Central memory CD8-positive, alpha-beta T cell (primary cell): ENCODE measurements around the gene STRN.

Experiments used
- ATAC-seq: fragments of 150-1000 bp; cut with Tn5 transposase; replicated peaks from 2 replicates; pipeline ENCODE4 v1.10.0; 2022; ENCODE audit warnings: mild to moderate bottlenecking, moderate FRiP score, moderate number of reproducible peaks; ENCODE audit not compliant: poor library complexity, severe bottlenecking; ENCODE audit errors: extremely low read depth
- DNase-seq, 2 donors: peaks; one replicate each; pipeline ENCODE4 v3.0.0; 2021; ENCODE audit warnings: low spot score in 2 of 2
- H3K27ac Mint-ChIP-seq: one replicate; pipeline ENCODE4 v1.8.0; 2022; ENCODE audit warnings: low read depth, mild to moderate bottlenecking, moderate library complexity, mixed read lengths
- H3K27me3 Mint-ChIP-seq: one replicate; pipeline ENCODE4 v1.8.0; 2022; ENCODE audit warnings: mixed read lengths
- H3K36me3 Mint-ChIP-seq: one replicate; pipeline ENCODE4 v1.8.0; 2022; ENCODE audit warnings: mild to moderate bottlenecking, moderate library complexity, mixed read lengths; ENCODE audit not compliant: insufficient read depth
- H3K4me1 Mint-ChIP-seq: one replicate; pipeline ENCODE4 v1.8.0; 2022; ENCODE audit warnings: mixed read lengths
- H3K4me3 Mint-ChIP-seq: one replicate; pipeline ENCODE4 v1.8.0; 2022; ENCODE audit warnings: mild to moderate bottlenecking, moderate library complexity, mixed read lengths
- H3K9me3 Mint-ChIP-seq: one replicate; pipeline ENCODE4 v1.8.0; 2022; ENCODE audit warnings: mixed read lengths

The STRN gene

DNA sequence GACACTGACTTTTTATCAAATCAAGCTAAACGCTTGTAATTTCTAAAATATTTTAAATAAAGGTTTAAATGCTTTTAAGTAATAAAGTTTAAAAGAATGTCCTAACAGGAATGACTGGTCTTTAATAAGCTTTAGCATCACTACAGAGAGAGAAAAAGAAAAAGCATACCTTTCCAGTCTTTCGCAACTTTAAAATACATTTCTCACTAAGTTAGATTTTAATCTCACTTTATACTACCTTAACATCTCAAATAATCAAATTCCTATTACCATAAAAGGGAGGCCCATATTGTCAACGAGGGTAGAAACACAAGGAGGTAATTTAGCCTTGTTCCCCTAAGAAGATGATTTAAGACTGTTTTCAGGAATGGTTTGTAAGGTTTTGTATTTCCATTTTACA, 80.7 kb downstream of the STRN start:
- Mint-ChIP-seq H3K36me3 (peaks cover 28% of the 10 kb centered on the region), H3K4me1 (peaks cover 5% of the 10 kb centered on the region), H3K27ac (no peak overlapping the region), H3K27me3 (no peaks in the 10 kb centered on the region), H3K9me3 (no peaks in the 10 kb centered on the region), H3K4me3 (no peak overlapping the region)
- ATAC-seq: no peak
- no peak for DNase-seq

DNA sequence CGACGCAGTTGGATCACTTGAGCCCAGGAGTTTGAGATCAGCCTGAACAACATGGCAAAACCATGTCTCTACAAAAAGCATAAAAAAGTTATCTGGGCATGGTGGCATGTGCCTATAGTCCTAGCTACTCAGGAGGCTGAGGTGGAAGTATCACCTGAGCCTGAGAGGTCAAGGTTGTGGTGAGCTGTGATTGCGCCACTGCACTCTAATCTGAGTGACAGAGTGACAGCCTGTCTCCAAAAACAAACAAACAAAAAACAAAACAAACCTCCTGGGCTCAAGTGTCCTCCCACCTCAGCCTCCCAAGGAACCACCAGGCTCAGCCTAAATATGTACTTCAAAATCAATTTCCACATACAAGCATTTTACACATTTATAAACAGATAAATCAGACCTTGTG, 83.8 kb downstream of the STRN start:
- Mint-ChIP-seq H3K9me3 (no peaks in the 10 kb centered on the region), H3K36me3 (peaks cover 29% of the 10 kb centered on the region), H3K27me3 (no peaks in the 10 kb centered on the region), H3K27ac (no peak overlapping the region), H3K4me1 (no peaks in the 10 kb centered on the region), H3K4me3 (no peak overlapping the region)
- DNase-seq (no peak), ATAC-seq (no peak)

DNA sequence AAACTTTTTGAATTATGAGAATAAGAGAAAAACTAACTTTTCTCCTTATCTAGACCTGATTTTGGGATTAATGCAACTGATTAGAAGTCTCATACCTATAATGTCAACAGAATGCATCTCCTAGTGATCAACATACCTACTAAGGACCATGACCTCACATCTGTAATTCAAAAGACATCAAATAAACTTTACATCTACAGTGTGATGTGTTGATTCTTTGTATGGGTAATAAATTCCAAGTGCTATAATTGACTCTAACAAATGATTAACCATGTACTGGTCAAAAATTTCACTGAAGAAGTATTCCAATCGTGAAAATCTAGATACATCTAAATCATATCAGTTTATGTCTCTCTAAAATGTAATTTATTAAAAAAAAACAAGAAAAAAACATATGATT, 84.5 kb downstream of the STRN start:
- no peak for DNase-seq
- Mint-ChIP-seq H3K9me3 (no peaks in the 10 kb centered on the region), H3K27ac (no peak overlapping the region), H3K4me1 (no peaks in the 10 kb centered on the region), H3K36me3 (peaks cover 35% of the 10 kb centered on the region), H3K27me3 (no peaks in the 10 kb centered on the region), H3K4me3 (no peak overlapping the region)
- ATAC-seq: no peak

DNA sequence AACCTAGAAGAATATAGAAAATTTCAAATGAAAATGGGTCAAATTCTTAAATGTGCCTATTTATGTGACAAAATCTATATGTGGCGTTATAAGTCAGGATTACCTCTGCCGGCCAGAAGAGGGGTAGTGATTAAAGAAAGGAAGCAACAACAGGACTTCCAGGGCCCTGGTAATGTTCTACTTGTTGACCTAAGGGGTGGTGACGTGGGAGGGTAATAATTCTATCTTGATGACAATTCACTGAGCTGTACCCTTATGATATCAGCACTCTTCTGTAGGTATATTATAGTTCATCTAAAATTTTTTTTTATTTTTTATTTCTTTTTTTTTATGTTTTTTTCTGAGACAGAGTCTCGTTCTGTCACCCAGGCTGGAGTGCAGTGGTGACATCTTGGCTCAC, 87.9 kb downstream of the STRN start:
- Mint-ChIP-seq H3K27ac (no peak overlapping the region), H3K4me1 (no peaks in the 10 kb centered on the region), H3K4me3 (no peak overlapping the region), H3K27me3 (no peaks in the 10 kb centered on the region), H3K36me3 (peaks cover 47% of the 10 kb centered on the region), H3K9me3 (peaks cover 6% of the 10 kb centered on the region)
- ATAC-seq (no peak), DNase-seq (no peak)

DNA sequence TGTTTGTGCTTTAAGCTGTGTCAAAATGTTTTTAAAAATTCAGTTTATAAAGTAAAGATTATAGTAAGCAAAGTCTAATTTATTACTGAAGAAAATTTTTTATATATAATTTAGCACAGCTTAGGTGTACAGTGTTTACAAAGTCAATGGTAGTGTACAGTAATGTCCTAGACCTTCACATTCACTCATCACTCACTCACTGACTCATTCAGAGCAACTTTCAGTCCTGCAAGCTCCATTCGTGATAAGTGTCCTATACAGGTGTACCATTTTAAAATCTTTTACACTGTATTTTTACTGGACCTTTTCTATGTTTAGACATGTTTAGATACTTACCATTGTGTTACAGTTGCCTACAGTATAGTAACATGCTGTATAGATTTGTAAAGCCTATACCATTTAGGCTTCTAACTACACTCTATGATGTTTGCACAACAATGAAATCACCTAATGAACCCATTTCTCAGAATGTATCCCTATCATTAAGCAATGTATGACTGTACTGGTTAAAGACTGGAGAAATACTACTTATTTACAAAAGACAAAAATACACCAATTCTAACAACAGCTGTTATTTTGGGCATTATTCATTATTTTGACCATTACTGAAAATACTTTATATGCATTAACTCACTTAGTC, 95.1 kb downstream of the STRN start:
- DNase-seq (no peak), ATAC-seq (no peak)
- H3K4me3 Mint-ChIP-seq: no peak overlapping the region
- H3K9me3 Mint-ChIP-seq: peaks cover 6% of the 10 kb centered on the region
- H3K27ac Mint-ChIP-seq: no peak overlapping the region
- H3K36me3 Mint-ChIP-seq: peaks cover 42% of the 10 kb centered on the region
- peaks cover 5% of the 10 kb centered on the region for H3K4me1 Mint-ChIP-seq
- no peaks in the 10 kb centered on the region for H3K27me3 Mint-ChIP-seq

- ATAC-seq: no peak
- peaks cover 5% of the 10 kb centered on the region for H3K4me1 Mint-ChIP-seq
- H3K9me3 Mint-ChIP-seq: peaks cover 6% of the 10 kb centered on the region
- H3K27me3 Mint-ChIP-seq: no peaks in the 10 kb centered on the region
- peaks cover 33% of the 10 kb centered on the region for H3K36me3 Mint-ChIP-seq
- no peak for DNase-seq
- H3K27ac Mint-ChIP-seq: no peak overlapping the region
- no peak overlapping the region for H3K4me3 Mint-ChIP-seq
Measured at GRCh38 chr2:36869606-36870005, 96.7 kb downstream of the STRN start.

- no peaks in the 10 kb centered on the region for H3K9me3 Mint-ChIP-seq
- H3K27ac Mint-ChIP-seq: no peak overlapping the region
Measured at GRCh38 chr2:36861896-36862295, 104.4 kb downstream of the STRN start.

DNA sequence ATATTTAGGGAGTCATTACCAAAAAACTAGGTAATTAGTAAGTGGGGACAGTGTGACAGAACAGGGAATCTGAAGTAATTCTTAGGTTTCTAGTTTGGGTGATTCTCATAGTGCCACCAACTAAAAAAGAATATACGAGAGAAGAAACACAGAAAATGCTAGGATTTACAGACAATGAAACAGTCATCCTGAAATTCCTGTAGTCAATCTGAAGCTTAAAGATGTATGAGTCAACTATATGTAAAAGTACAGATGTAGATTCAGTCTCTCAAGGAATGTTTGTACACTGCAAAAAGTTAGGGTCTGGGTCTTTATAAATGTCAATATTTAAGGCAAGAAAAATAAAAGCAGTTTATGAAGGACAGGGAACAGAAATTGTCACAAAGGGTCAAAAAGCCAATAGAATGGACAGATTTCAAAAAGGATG, 107.0 kb downstream of the STRN start:
- DNase-seq: no peak
- Mint-ChIP-seq H3K27ac (peak overlapping the region; percentile 23), H3K4me3 (no peak overlapping the region), H3K27me3 (no peaks in the 10 kb centered on the region), H3K4me1 (peaks cover 12% of the 10 kb centered on the region), H3K9me3 (no peaks in the 10 kb centered on the region), H3K36me3 (peaks cover 20% of the 10 kb centered on the region)
- no peak for ATAC-seq

More at GRCh38 chr2:36861896-36862295, 104.4 kb downstream of the STRN start:
- Mint-ChIP-seq H3K36me3 (peaks cover 24% of the 10 kb centered on the region), H3K27me3 (no peaks in the 10 kb centered on the region), H3K4me1 (peaks cover 12% of the 10 kb centered on the region), H3K4me3 (no peak overlapping the region)
- DNase-seq (no peak), ATAC-seq (no peak)

- peak overlapping the region; percentile 23 for H3K27ac Mint-ChIP-seq
- peaks cover 12% of the 10 kb centered on the region for H3K4me1 Mint-ChIP-seq
- DNase-seq (no peak), ATAC-seq (no peak)
- H3K9me3 Mint-ChIP-seq: no peaks in the 10 kb centered on the region
- H3K4me3 Mint-ChIP-seq: no peak overlapping the region
- H3K36me3 Mint-ChIP-seq: peaks cover 20% of the 10 kb centered on the region
- H3K27me3 Mint-ChIP-seq: no peaks in the 10 kb centered on the region
Measured at GRCh38 chr2:36858551-36859365, 107.6 kb downstream of the STRN start.

GRCh38 chr2:36857713-36858112, 108.6 kb downstream of the STRN start:
- H3K9me3 Mint-ChIP-seq: no peaks in the 10 kb centered on the region
- peaks cover 19% of the 10 kb centered on the region for H3K36me3 Mint-ChIP-seq
- peaks cover 12% of the 10 kb centered on the region for H3K4me1 Mint-ChIP-seq
- H3K27me3 Mint-ChIP-seq: no peaks in the 10 kb centered on the region
- DNase-seq (no peak), ATAC-seq (no peak)
- no peak overlapping the region for H3K27ac Mint-ChIP-seq
- no peak overlapping the region for H3K4me3 Mint-ChIP-seq

DNA sequence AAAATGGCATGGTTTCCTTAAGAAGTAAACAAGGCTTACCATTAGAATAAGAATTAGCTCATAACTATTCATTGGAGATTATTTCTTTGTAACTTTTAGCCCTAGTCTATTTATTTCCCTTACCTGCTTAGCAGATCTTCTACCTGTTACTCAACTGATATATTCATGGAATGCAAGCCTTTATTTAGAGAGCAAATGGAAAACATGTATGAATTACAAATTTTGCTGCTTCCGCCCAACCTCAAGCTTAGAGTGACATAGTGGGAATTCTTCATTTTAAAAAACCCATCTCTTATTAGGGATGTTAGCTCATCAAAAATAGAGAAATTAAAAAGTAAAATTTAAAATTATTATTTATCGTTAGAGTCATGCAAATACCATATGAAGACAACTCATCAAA, 110.9 kb downstream of the STRN start:
- ATAC-seq: no peak
- peaks cover 20% of the 10 kb centered on the region for H3K36me3 Mint-ChIP-seq

GRCh38 chr2:36854241-36854640, 112.1 kb downstream of the STRN start:
- Mint-ChIP-seq H3K36me3 (peaks cover 27% of the 10 kb centered on the region), H3K27ac (no peak overlapping the region), H3K4me3 (no peak overlapping the region), H3K27me3 (no peaks in the 10 kb centered on the region), H3K9me3 (no peaks in the 10 kb centered on the region), H3K4me1 (peaks cover 12% of the 10 kb centered on the region)
- ATAC-seq (no peak), DNase-seq (no peak)

More for the DNA sequence above, 110.9 kb downstream of the STRN start:
- no peaks in the 10 kb centered on the region for H3K27me3 Mint-ChIP-seq
- DNase-seq: no peak
- no peak overlapping the region for H3K4me3 Mint-ChIP-seq
- no peaks in the 10 kb centered on the region for H3K9me3 Mint-ChIP-seq
- no peak overlapping the region for H3K27ac Mint-ChIP-seq
- H3K4me1 Mint-ChIP-seq: peaks cover 12% of the 10 kb centered on the region

GRCh38 chr2:36849265-36849664, 117.1 kb downstream of the STRN start:
- ATAC-seq: no peak
- no peaks in the 10 kb centered on the region for H3K4me1 Mint-ChIP-seq
- no peak overlapping the region for H3K4me3 Mint-ChIP-seq
- H3K36me3 Mint-ChIP-seq: peaks cover 33% of the 10 kb centered on the region
- DNase-seq: no peak
- no peaks in the 10 kb centered on the region for H3K9me3 Mint-ChIP-seq
- H3K27me3 Mint-ChIP-seq: no peaks in the 10 kb centered on the region
- no peak overlapping the region for H3K27ac Mint-ChIP-seq
